RWPE2 (cell line): Measurements from ENCODE around the gene HOXA7.
A peak's percentile ranks its signal among the peaks of the same experiment; 100 is the strongest.

Experiments used
- ATAC-seq: fragments of 200-7000 bp; cut with Tn5 transposase; 3 replicates; pipeline ENCODE4 v1.9.1; 2021; ENCODE audit warnings: low read depth
- DNase-seq: peaks from one replicate; pipeline ENCODE4 v3.0.0-alpha.2; 2020; ENCODE audit warnings: low spot score
- H3K27ac ChIP-seq: fragments of 450-650 bp; 2 replicates; pipeline ENCODE4 v1.5.1; 2017; ENCODE audit warnings: mild to moderate bottlenecking; ENCODE audit not compliant: poor library complexity, severe bottlenecking
- H3K27me3 ChIP-seq: fragments of 250-450 bp; sonication (Bioruptor Pico); 2 replicates; pipeline ENCODE4 v1.5.1; 2021; ENCODE audit warnings: mild to moderate bottlenecking, moderate library complexity; ENCODE audit not compliant: insufficient read depth, poor library complexity, severe bottlenecking
- H3K36me3 ChIP-seq: fragments of 250-450 bp; sonication (Bioruptor Pico); 2 replicates; pipeline ENCODE4 v1.5.1; 2020; ENCODE audit warnings: low read depth, mild to moderate bottlenecking, moderate library complexity
- H3K4me1 ChIP-seq: fragments of 250-450 bp; sonication (Bioruptor Pico); 2 replicates; pipeline ENCODE4 v1.5.1; 2021; ENCODE audit warnings: mild to moderate bottlenecking, moderate library complexity; ENCODE audit not compliant: insufficient read depth, poor library complexity, severe bottlenecking
- H3K4me3 ChIP-seq: fragments of 250-450 bp; sonication (Bioruptor Pico); 2 replicates; pipeline ENCODE4 v1.5.1; 2021; ENCODE audit warnings: mild to moderate bottlenecking, moderate library complexity; ENCODE audit not compliant: severe bottlenecking
- H3K9me3 ChIP-seq: fragments of 250-450 bp; sonication (Bioruptor Pico); 2 replicates; pipeline ENCODE4 v1.5.1; 2021; ENCODE audit warnings: mild to moderate bottlenecking, moderate library complexity; ENCODE audit not compliant: severe bottlenecking
- CTCF ChIP-seq: fragments of 450-650 bp; IDR thresholded peaks from one replicate; pipeline ENCODE4 v1.5.1; 2017; ENCODE audit warnings: mild to moderate bottlenecking, moderate library complexity; ENCODE audit not compliant: poor library complexity, severe bottlenecking

Gene HOXA7

GRCh38 chr7:27148031-27148755 is 8.3 kb downstream of the HOXA7 start:
- Histone ChIP-seq H3K27me3 (no peaks in the 10 kb centered on the region), H3K9me3 (no peaks in the 10 kb centered on the region), H3K4me1 (peaks cover 9% of the 10 kb centered on the region), H3K4me3 (peak overlapping the region; percentile 38), H3K27ac (peak overlapping the region; percentile 85), H3K36me3 (peaks cover 3% of the 10 kb centered on the region; the same call in 1 of the 2 replicates)
- ATAC-seq, result peak; percentile 13
- no peak for DNase-seq
- TF ChIP-seq CTCF, result no peak

- TF ChIP-seq CTCF, result no peak
- Histone ChIP-seq H3K27ac (peak within 1 kb of the TSS; percentile 85), H3K36me3 (peaks cover 3% of the 10 kb centered on the region; the same call in 1 of the 2 replicates), H3K4me1 (peaks cover 9% of the 10 kb centered on the region), H3K27me3 (no peaks in the 10 kb centered on the region), H3K9me3 (no peaks in the 10 kb centered on the region), H3K4me3 (peak within 1 kb of the TSS; percentile 38)
- DNase-seq, result no peak
- no peak for ATAC-seq
Observed at GRCh38 chr7:27147199-27148030, 9.1 kb downstream of the HOXA7 start, which contains the start of gene HOXA6. TSS of gene HOXA6 (minus strand) at chr7:27147774. CDS start at chr7:27147749, 25 bp downstream.

- no peak for TF ChIP-seq CTCF
- Histone ChIP-seq H3K27ac (peak overlapping the region; percentile 85), H3K36me3 (peaks cover 3% of the 10 kb centered on the region; the same call in 1 of the 2 replicates), H3K27me3 (no peaks in the 10 kb centered on the region), H3K9me3 (no peaks in the 10 kb centered on the region), H3K4me3 (no peak overlapping the region), H3K4me1 (peaks cover 9% of the 10 kb centered on the region)
- no peak for ATAC-seq
- DNase-seq, result no peak
Observed at GRCh38 chr7:27146491-27147198, 9.8 kb downstream of the HOXA7 start.

- Histone ChIP-seq H3K27me3 (no peaks in the 10 kb centered on the region), H3K36me3 (peaks cover 3% of the 10 kb centered on the region; the same call in 1 of the 2 replicates)
- TF ChIP-seq CTCF, result no peak
Observed at GRCh38 chr7:27145914-27146412, 10.5 kb downstream of the HOXA7 start.

More at GRCh38 chr7:27145914-27146412, 10.5 kb downstream of the HOXA7 start:
- H3K4me1 ChIP-seq, result peaks cover 9% of the 10 kb centered on the region
- peak overlapping the region; percentile 6 for H3K4me3 ChIP-seq
- no peak for DNase-seq
- no peak for ATAC-seq
- H3K27ac ChIP-seq, result peak overlapping the region; percentile 85
- H3K9me3 ChIP-seq, result no peaks in the 10 kb centered on the region
